HG03045 (cell line): ENCODE results near the gene STARD3.

ENCODE experiments used
- ATAC-seq: cut with Tn5 transposase; IDR thresholded peaks from one replicate; pipeline ENCODE4 v1.9.1; 2021; ENCODE audit warnings: mild to moderate bottlenecking, moderate library complexity; ENCODE audit not compliant: unreplicated experiment

Gene STARD3

GRCh38 chr17:39618956-39619785 is 17.8 kb upstream of the STARD3 start:
- no peak for ATAC-seq

- no peak for ATAC-seq
These were observed 17.2 kb upstream of the STARD3 start for GRCh38 chr17:39619786-39620101.

- ATAC-seq: peak; percentile 59
These were observed 15.2 kb upstream of the STARD3 start for GRCh38 chr17:39621523-39622379.

- ATAC-seq: peak; percentile 21
These were observed 14.5 kb upstream of the STARD3 start for GRCh38 chr17:39622380-39623006.

GRCh38 chr17:39623356-39623950 is 13.5 kb upstream of the STARD3 start:
- ATAC-seq: no peak

- ATAC-seq: no peak
These were observed 12.6 kb upstream of the STARD3 start for GRCh38 chr17:39624313-39624712.

GRCh38 chr17:39625198-39625785 is 11.7 kb upstream of the STARD3 start:
- ATAC-seq: no peak

GRCh38 chr17:39626171-39627046 is 10.5 kb upstream of the STARD3 start, which contains the start of gene PPP1R1B:
Gene PPP1R1B, plus strand, starts transcription at chr17:39626952. Its CDS starts 441 bp downstream, at chr17:39627393.
- ATAC-seq: no peak

- ATAC-seq: no peak
These were observed 9.8 kb upstream of the STARD3 start for GRCh38 chr17:39627047-39627711.

- no peak for ATAC-seq
These were observed 9.0 kb upstream of the STARD3 start for GRCh38 chr17:39627712-39628516.

GRCh38 chr17:39628655-39629493 is 8.1 kb upstream of the STARD3 start:
- no peak for ATAC-seq

- no peak for ATAC-seq
These were observed 7.5 kb upstream of the STARD3 start for GRCh38 chr17:39629494-39629880.

GRCh38 chr17:39629898-39630297 is 7.0 kb upstream of the STARD3 start:
- no peak for ATAC-seq

GRCh38 chr17:39631403-39631802 is 5.5 kb upstream of the STARD3 start:
- ATAC-seq: no peak

- no peak for ATAC-seq
These were observed 4.6 kb upstream of the STARD3 start for GRCh38 chr17:39632153-39632941.

GRCh38 chr17:39633570-39634183 is 3.3 kb upstream of the STARD3 start:
- no peak for ATAC-seq
